GM19023 (cell line): ENCODE measurements around the gene ATAT1.

Experiments used
- ATAC-seq: cut with Tn5 transposase; IDR thresholded peaks from one replicate; pipeline ENCODE4 v1.9.1; 2021; ENCODE audit warnings: mild to moderate bottlenecking, moderate library complexity; ENCODE audit not compliant: unreplicated experiment

ATAT1 gene

DNA sequence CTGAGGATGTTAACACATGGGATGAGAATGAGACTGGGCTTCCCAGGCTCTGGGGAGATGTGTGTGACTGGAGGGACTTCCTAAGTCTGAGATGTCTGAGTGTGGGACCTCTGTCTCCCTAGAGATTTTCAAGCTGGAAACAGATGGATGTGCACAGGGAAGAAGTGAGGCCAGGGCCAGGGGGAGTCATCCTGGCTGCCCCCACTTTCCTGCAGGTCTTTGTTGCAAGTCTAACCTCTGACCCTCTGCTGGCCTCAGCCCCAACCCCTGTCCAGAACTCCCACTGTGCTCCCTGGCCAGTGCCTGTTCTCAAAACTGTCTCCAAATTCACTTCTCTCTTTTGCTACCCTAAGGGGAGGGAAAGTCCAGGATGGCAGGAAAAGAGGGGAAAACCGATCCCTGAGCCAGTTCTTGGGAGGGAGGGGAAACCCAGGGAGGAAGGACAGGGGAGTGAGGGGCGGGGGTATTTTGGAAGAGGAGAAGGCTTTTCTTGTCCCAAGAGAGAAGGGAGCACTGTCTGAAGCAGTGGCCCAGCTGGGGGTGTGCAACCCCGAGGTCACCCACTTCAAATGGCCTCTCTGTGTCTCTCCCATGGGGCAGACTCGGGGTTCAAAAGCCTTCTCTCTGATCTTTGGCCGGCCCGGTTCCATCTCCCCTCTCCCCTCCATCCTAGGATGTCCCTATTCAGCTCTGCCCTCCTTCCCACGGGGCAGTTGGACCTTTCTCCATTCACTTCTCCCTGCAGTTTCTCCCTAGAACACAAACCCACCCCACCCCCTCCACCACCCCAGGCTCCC lies 56.7 kb downstream of the ATAT1 start:
- ATAC-seq = no peak

DNA sequence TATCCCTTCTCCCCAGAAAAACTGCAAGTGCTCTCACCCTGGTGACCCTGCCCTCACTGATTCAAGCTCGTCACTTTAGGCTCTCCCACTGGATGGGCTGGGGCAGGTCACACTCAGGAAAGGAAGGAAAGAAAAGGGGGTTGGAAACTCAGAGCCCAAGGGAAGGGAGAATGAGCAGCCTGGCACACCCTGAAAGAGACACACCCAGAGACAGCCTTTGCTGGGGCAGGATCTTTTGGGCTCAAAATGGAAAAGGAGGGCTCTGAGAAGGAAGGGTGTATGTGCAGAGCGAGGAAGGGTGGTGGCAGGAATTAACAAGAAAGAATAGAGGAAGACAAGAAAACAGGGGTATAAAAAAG lies 57.3 kb downstream of the ATAT1 start:
- no peak for ATAC-seq

DNA sequence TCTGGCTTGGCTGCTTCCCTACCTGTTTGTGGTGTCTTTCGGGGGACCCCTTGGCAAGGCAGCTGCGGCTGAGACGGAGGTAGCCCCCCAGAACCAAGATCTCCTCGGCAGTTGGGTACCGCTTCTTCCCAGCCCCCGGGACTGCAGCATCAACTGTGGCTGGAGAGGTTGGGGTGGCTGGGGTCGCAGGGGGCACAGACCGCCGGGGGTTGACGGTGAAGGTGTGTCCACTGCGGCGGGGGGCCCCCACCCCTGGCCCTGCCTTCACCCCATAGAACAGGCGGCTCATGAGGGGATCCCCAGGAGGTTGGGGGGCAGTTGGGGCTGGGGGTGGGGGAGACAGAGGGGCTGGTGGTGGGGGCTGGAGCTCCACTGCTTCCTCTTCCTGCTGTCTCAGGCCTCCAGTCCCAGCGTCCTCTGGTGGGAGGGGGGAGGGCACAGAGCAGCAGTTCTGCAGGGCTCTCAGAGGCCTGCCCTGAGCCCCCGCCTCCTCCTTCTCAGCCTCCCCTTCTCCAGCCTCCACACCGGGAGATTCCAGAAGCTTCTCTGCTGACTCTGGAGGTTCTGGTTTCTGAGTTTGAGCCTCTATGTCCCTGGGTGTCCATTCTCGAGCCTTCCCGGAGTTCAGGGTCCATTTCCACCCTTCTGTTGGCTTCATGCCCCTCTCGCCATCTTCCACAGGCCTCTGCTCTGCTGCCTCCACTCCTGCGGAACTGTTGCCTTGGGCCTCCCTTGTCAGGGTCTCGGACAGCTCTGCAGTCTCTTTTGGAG lies 57.9 kb downstream of the ATAT1 start:
- ATAC-seq = no peak

DNA sequence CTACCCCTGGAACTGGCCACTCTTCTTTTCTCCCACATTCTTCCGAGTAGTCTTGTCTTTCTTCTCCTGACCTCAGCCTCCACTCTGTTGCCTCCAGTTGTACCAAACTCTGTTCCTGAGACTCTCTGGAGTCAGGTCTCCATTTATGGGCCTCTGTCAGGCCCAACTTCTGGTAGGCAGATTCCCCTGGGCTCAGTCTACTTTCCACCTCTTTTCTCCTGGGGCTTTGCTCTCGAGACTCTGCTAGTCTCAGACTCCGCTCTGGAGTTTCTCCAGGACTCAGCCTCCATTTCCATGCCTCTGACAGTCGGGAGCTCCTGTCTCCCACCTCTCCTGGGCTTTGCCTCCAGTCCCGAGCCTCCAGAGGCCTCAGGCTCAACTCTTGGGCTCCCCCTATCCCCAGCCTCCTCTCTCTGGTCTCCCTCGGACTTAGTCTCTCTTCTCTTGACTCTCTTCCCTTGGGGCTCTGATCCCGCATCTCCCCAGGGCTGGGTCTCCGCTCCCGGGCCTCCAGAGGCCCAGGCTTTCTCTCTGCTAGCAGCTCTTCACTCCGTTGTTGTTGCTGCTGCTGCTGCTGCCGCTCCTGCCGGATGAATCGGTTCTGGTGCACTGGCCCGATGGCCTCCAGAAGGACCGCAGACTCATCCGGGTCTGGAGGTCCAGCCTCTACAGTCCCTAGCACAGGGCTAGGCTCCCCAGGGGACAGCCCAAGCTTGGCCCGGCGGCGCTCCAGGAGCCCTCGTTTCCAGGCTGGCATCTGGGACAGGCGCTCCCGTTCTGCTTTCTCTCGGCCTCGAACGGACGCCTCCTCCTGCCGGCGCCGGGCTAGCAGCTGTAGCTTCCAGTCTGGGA lies 58.7 kb downstream of the ATAT1 start:
- no peak for ATAC-seq

DNA sequence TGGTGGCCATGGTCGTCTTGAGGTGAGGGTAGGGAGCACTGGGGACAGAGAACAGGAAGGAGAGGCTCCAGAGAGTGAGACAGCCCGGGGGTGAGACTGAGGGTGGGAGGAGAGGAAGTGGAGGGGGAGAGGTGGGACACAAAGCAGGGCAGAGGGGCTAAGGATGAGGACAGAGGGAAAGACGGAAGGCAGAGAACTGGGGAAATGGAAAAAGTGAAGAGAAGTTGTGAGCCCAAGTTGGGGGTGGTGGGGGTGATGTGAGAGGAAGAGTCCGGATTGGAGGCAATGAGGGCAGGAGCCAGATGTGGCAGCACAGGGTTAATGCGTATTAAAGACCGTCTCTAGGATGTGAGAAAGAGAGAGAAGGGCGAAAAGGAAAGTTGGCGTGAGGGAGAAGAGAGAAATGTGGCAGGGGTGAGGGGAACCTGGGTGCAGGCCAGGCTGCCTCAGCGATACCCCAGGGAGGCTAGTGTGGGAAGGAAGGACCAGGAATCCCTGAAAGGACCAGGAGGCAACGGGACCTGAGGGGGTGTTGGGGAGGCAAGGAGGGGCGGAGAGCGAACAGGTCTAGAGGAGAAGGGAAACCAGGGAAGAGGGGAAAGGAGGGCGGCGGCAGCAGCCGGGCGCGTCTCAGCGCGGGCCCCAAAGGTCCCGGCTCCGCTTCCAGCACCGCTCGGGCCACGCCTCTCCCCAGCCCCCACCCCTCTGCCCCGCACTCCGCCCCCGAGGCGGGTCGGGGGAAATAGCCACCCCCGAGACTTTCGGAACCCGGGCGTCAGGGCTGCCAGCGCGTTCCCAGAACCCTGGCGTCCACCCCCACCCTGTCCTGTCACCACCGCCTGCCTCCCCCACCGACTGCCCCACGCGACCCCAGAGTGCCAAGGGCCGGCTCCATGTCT lies 59.6 kb downstream of the ATAT1 start, which contains the start of gene PPP1R18:
Gene PPP1R18 (minus strand): TSS at position 637 of the 899 bp plus-strand sequence. CDS start 627 bp downstream, at position 10.
- ATAC-seq = peak; percentile 14

DNA sequence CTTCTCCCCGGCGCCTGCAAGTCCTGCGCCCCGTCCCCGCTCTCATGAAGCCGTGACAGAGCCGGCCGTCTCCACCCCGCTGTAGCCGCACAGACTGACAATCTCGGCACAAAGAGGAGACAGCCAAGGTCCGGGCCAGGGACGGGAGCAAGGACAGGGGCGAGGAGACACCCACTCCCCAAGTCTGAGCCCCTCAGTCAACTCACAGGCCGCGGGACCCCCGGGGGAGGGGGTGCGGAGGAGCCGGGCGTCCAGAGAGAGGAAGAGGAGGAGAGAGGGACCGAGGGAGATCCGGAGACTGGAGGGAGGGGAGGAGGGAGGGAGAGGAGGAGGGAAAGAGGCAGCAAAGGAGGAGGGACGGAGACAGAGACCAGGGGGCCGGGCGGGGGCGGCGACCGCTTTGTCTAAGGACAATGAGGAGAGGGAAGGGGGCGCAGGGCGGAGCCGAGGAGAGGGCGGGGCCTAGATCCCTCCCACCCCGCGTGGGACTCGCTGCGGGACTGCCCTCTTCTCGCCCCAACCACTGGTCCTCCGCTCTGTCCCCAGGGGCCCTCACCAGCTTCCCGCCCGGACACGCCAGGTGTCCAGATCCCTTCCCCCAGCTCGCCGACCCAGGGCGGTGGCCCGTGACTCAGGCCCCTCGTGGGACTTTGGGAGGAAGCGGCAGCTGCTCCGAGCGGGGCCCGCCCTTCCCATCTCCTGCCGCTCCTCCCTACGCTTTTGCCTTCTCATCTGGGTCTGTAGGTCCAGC lies 60.4 kb downstream of the ATAT1 start:
- ATAC-seq = peak; percentile 52

DNA sequence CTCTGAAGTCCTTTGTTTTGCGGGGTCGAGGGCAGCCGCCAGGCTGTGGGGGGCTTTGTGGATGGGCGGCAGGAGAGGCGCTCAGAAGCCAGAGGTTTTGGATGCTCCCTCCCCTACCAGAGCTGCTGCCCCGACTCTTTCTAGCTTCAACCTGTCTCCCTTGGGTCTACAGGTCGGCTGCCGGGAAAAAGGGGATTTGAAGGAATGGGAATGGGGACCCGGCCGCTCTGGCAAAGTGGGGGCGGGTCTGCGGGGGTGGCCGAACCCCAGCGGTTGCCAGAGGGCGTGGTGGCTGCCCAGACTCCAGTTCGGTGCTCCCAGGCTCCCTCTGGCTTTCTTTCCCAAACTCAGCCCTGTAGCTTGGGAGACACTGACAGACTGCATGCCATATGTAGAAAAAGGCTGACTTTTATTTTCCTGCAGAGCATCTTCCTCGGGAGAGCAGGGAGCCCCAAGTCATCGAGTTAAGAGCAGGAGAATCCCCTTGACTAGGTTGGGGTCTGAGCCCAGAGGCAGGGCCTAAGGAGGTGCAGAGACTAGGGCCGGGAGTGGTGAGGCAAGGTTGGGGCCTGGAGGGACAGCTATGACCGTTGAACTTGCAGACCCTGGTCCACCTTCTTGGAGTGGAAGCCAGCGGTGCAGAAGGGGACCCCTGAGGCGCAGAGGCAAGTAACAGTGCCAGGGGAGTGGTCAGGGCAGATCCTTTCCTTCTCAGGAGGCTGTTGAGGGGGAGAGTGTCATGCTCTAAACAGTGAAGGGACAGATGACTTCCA lies 61.2 kb downstream of the ATAT1 start:
- ATAC-seq = no peak

DNA sequence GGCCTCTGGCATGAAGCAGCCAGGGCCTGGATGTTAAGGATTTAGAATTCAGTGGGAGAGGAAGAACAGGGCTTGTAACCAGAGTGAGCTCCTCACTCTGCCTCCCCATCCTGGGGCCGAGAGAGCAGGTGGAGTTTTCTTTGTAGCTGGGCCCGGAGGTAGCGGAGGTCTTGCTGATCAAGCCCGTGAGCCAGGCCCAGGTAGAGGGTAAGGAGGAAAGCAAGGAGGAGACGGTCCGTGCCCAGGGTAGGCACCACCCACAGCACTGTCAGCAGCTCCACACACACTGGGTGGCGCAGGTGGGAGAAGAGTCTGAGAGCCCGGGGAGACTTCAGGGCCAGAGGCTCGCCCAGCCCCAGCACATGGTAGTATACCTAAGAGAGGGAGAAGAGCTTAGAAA lies 61.9 kb downstream of the ATAT1 start:
- ATAC-seq = no peak

DNA sequence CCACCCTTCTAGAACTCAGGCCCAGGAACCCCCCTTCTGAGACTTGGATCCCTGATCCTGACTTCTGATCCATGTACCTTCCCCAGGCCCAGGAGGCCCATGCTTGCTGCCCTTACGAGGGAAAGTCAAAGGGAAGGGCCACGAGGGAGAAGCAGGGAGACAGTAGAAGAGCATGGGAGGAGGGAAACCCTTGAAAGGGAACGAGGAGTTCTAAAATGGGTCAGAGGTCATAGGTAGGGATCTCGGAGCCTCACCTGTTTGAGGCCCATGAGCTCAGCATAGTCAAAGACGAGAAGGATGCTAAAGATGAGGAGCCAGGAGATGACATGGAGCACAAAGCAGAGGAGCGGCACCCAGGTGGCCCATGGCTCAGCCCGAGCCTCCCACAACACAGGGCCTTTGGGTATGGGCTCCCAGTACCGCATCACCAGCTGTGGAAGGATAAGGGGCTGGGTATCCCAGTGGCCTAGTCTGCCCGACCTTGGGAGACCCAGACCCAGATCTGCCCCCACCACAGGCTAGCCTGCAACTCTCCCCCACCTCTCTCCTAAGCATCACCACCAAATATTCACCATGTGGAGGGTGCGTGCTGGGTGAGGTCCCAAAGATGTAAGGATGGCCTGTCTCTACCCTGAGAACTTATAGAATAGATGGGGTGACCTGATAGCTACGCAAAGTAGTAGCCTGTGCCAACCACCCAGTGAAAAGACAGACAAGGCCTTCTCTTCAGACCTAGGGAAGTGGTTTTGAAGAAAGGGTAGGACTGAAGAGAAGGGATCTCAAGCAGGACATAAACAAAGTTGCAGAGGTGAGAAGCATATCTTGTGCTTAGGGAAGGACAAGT lies 62.6 kb downstream of the ATAT1 start:
- no peak for ATAC-seq

DNA sequence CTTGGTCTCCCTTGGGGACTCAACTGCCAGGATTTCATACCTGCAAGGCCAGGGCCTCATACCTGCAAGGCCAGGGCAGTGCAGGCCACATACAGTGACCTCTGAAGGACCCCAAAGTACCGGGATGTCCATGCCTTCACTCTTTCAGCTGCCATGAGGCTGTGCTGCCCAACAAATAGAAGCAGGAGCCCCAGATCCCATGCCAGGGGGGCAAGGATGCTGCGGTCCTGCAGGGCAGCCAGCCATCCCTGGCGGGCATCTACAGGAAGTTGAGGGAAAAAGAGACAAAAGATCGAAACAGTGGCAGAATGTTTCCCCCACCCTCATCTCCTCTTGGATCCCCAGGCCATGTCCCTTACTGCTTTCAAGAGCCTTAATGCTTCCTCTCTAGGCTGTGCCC lies 63.3 kb downstream of the ATAT1 start:
- ATAC-seq = no peak

DNA sequence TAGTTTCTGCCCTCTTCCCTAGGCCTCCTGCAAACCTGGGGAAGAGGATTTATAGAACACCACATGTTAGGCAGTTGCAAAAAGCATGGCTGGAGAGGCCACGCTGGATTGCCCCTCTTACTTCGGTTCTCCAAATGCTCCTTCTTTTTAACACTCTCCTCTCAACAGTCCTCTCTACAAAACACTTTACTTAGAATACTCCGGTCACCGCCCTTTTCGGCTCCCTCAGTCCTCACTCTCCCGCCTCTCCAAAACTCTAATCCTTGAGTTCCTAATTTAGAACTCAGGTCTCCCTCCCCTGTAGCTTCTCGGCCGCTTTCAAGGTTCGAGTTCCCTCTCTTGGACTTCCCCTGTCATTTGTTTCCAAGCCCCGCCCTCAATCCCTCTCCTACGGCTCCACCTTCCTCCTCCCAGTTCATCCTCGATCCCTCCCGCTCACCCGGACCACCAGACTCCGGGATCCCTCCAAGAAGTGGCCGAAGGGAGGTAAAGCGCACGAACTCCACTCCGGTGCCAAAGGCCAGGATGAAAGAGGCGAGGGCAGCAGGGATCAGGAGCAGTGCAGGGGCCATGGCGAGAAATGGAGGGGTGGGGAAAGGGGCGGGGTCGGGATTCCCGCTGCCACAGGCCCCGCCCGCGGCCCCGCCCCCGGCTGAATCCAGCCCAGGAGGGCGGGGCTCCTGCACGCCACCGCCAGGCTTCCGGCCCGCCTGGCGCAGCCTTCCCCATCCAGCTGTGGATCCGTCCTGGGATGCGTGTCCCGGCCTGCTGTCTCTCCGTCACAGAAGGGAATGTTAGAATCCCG lies 63.9 kb downstream of the ATAT1 start, which contains the start of gene NRM:
Gene NRM (minus strand): TSS at position 582 of the 805 bp plus-strand sequence. CDS start 10 bp downstream, at position 572.
- ATAC-seq = no peak

DNA sequence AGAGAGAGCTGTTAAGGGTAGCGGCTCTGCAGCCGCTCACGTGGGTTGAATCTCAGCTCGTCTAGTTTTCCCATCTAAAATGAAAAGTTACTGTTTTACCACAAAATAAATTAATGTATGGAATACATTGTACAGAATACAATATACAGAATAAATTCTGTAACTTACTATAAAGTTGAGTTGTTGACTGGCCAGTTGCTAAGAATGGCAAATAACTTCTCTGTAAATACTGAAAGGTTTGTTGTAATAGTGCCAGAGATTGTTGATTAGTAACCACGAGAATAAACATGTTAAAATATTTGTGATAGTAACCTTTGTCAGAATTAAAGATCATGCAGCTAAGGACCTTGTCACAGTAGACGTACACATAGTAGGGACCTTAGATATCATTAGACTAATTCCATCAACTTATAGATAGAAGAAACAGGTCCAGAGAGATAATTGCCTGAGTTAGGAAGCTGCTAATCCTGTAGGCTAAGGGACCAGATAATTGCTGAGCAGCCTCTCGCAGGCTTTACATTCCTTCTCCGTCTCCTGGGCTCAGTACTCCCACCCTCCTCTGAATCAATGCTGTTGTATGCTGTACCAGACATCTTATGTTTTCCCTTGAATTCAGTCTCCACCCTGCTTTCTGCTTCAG lies 64.7 kb downstream of the ATAT1 start:
- no peak for ATAC-seq
